ENCODE data around the gene SAP25. TPM values are rescaled to one million over a fixed set of nuclear protein-coding genes. Genes with fewer than 3 reads are reported as not detected.

SAP25 gene
- total and polyA plus RNA-seq, 2 of the 8 experiments (the other 6 are each of a cell fraction or from before 2014, with no cell fraction given) = 3.6 to 5.8 TPM

DNA sequence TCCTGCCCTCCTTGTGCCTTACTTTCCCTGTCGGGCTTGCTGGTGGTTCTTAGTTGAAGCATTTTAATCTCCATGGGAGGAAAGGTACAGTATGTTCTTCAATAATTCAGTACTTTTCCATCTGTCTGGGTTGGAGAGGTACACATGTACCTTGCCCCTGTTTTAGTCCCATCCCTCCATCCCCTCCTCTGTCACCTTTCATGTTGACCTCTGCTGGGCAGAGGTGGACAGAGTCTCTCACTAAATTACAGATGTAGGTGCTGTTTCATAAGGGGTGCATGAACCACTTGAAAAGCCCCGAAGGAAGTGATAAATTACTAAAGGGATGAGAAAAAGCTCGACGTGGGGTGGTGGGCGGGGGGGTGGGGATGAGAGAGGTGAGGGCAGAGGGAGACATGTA is 29.3 kb downstream of the SAP25 start (continued):
- TF ChIP-seq SRF (IDR thresholded peaks at IDR 0.05; ENCODE audit: low read depth, low read length) (no peak), SP4 (IDR thresholded peaks at IDR 0.05; ENCODE audit: low read length) (no peak), SP2 (IDR thresholded peaks at IDR 0.05; ENCODE audit: low read length) (no peak), TBP (IDR thresholded peaks at IDR 0.05; ENCODE audit: low read depth, low read length) (no peak), MAX (IDR thresholded peaks at IDR 0.05) (no peak), CHD1 (IDR thresholded peaks at IDR 0.05; ENCODE audit: low read depth, low read length) (no peak), SIX5 (IDR thresholded peaks at IDR 0.05; ENCODE audit: low read depth, low read length) (no peak), JUND (IDR thresholded peaks at IDR 0.05; ENCODE audit: low read length) (no peak)
